BLaER1 treated with 17β-estradiol and CSF1 and Interleukin-3, amounts not matched to agents 10 nM and 100 nM (cell line): ENCODE results near the gene PLB1.

ENCODE experiments used
- H3K27ac ChIP-seq, 11 experiments: shearing (Covaris generic); formaldehyde crosslinking; 2 replicates each; pipeline ENCODE4 v1.8.1; 2022
- H3K27me3 ChIP-seq, 11 experiments: shearing (Covaris generic); formaldehyde crosslinking; 2 replicates each; pipeline ENCODE4 v1.8.1; 2022
- H3K36me3 ChIP-seq, 11 experiments: shearing (Covaris generic); formaldehyde crosslinking; 2 replicates each; pipeline ENCODE4 v1.8.1; 2022
- H3K4me1 ChIP-seq, 10 experiments: shearing (Covaris generic); formaldehyde crosslinking; 2 replicates each; pipeline ENCODE4 v1.8.1; 2022
- H3K4me2 ChIP-seq, 11 experiments: shearing (Covaris generic); formaldehyde crosslinking; 2 replicates each; pipeline ENCODE4 v1.8.1; 2022
- H3K4me3 ChIP-seq, 10 experiments: shearing (Covaris generic); formaldehyde crosslinking; 2 replicates each; pipeline ENCODE4 v1.8.1; 2022
- H3K9ac ChIP-seq, 11 experiments: shearing (Covaris generic); formaldehyde crosslinking; 2 replicates each; pipeline ENCODE4 v1.8.1; 2022
- H3K9me3 ChIP-seq, 11 experiments: shearing (Covaris generic); formaldehyde crosslinking; replicated peaks in 1 of 11; 2 replicates each; pipeline ENCODE4 v1.8.1; 2022
- H4K20me1 ChIP-seq, 11 experiments: shearing (Covaris generic); formaldehyde crosslinking; 2 replicates each; pipeline ENCODE4 v1.8.1; 2022
- Cebpa-rat ChIP-seq, 11 experiments: shearing (Covaris generic); IDR thresholded peaks; 2 replicates each; pipeline ENCODE4 v1.8.1; 2022

The PLB1 gene

GRCh38 chr2:28461056-28461455 is 34.8 kb upstream of the PLB1 start:
- Histone ChIP-seq H3K9me3 (peaks cover 13 to 34% (median 18%) of the 10 kb centered on the region in 11 experiments; a peak in 21 of 22 replicates), H3K27ac (0 out of 22 replicates have a peak overlapping the region, but pooled peaks of 1 of the 11 experiments have one; percentile 18), H3K4me2 (no peak overlapping the region), H3K9ac (no peak overlapping the region), H4K20me1 (no peaks in the 10 kb centered on the region), H3K27me3 (no peaks in the 10 kb centered on the region), H3K36me3 (0 out of 22 replicates have a peak, but pooled peaks cover 0 to 5% (median 0%) of the 10 kb centered on the region in 11 experiments), H3K4me1 (peaks cover 5 to 34% (median 26%) of the 10 kb centered on the region in 10 experiments; a peak in 18 of 20 replicates), H3K4me3 (no peak overlapping the region)
- no peak for TF ChIP-seq Cebpa-rat (IDR thresholded peaks at IDR 0.05)

GRCh38 chr2:28462122-28462521 is 33.7 kb upstream of the PLB1 start:
- Histone ChIP-seq H3K9ac (no peak overlapping the region), H3K36me3 (0 out of 22 replicates have a peak, but pooled peaks cover 0 to 5% (median 0%) of the 10 kb centered on the region in 11 experiments), H3K4me3 (no peak overlapping the region), H4K20me1 (no peaks in the 10 kb centered on the region), H3K4me1 (peaks cover 5 to 43% (median 29%) of the 10 kb centered on the region in 10 experiments; a peak in 18 of 20 replicates), H3K27me3 (no peaks in the 10 kb centered on the region), H3K9me3 (peaks cover 13 to 34% (median 18%) of the 10 kb centered on the region in 11 experiments; a peak in 21 of 22 replicates), H3K27ac (peak overlapping the region in 1 of 11 experiments; percentile 87; a peak in 1 of 22 replicates), H3K4me2 (no peak overlapping the region)
- no peak for TF ChIP-seq Cebpa-rat (IDR thresholded peaks at IDR 0.05)

GRCh38 chr2:28463211-28463816 is 32.5 kb upstream of the PLB1 start:
- TF ChIP-seq Cebpa-rat (IDR thresholded peaks at IDR 0.05): no peak
- H3K36me3 ChIP-seq: 0 out of 22 replicates have a peak, but pooled peaks cover 0 to 5% (median 0%) of the 10 kb centered on the region in 11 experiments
- H3K27me3 ChIP-seq: no peaks in the 10 kb centered on the region
- peaks cover 5 to 55% (median 29%) of the 10 kb centered on the region in 10 experiments; a peak in 18 of 20 replicates for H3K4me1 ChIP-seq
- H4K20me1 ChIP-seq: no peaks in the 10 kb centered on the region
- no peak overlapping the region; a peak in 2 of 20 replicates for H3K4me3 ChIP-seq
- peaks cover 13 to 30% (median 18%) of the 10 kb centered on the region in 11 experiments; a peak in 21 of 22 replicates for H3K9me3 ChIP-seq
- H3K4me2 ChIP-seq: peak overlapping the region in 9 of 11 experiments; percentile 36 to 92 (median 71); a peak in 17 of 22 replicates
- H3K27ac ChIP-seq: peak overlapping the region in 9 of 11 experiments; percentile 44 to 87 (median 76); a peak in 17 of 22 replicates
- peak overlapping the region in 6 of 11 experiments; percentile 6 to 66 (median 50); a peak in 7 of 22 replicates for H3K9ac ChIP-seq

- H3K4me3 ChIP-seq: no peak overlapping the region; a peak in 2 of 20 replicates
- peak overlapping the region in 6 of 11 experiments; percentile 26 to 66 (median 50); a peak in 10 of 22 replicates for H3K9ac ChIP-seq
- H3K4me2 ChIP-seq: peak overlapping the region in 9 of 11 experiments; percentile 36 to 92 (median 71); a peak in 17 of 22 replicates
- peaks cover 5 to 60% (median 33%) of the 10 kb centered on the region in 10 experiments; a peak in 18 of 20 replicates for H3K4me1 ChIP-seq
- peak in 5 of 11 experiments; percentile 25 to 79 (median 63); a peak in 7 of 22 replicates for TF ChIP-seq Cebpa-rat (IDR thresholded peaks at IDR 0.05)
- peaks cover 13 to 30% (median 18%) of the 10 kb centered on the region in 11 experiments; a peak in 21 of 22 replicates for H3K9me3 ChIP-seq
- H3K27me3 ChIP-seq: no peaks in the 10 kb centered on the region
- H4K20me1 ChIP-seq: no peaks in the 10 kb centered on the region
- peak overlapping the region in 10 of 11 experiments; percentile 29 to 87 (median 73); a peak in 18 of 22 replicates for H3K27ac ChIP-seq
- 0 out of 22 replicates have a peak, but pooled peaks cover 0 to 5% (median 0%) of the 10 kb centered on the region in 11 experiments for H3K36me3 ChIP-seq
These were observed 32.0 kb upstream of the PLB1 start for GRCh38 chr2:28463893-28464292.

- H3K4me1 ChIP-seq: peaks cover 16 to 75% (median 45%) of the 10 kb centered on the region in 10 experiments
- H4K20me1 ChIP-seq: no peaks in the 10 kb centered on the region
- peak overlapping the region in 2 of 11 experiments; percentile 66; a peak in 2 of 22 replicates for H3K9ac ChIP-seq
- H3K27ac ChIP-seq: peak overlapping the region in 8 of 11 experiments; percentile 56 to 87 (median 77); a peak in 14 of 22 replicates
- peaks cover 13 to 30% (median 18%) of the 10 kb centered on the region in 11 experiments; a peak in 21 of 22 replicates for H3K9me3 ChIP-seq
- no peak overlapping the region for H3K4me3 ChIP-seq
- H3K27me3 ChIP-seq: no peaks in the 10 kb centered on the region
- TF ChIP-seq Cebpa-rat (IDR thresholded peaks at IDR 0.05): no peak
- 0 out of 22 replicates have a peak, but pooled peaks cover 0 to 5% (median 0%) of the 10 kb centered on the region in 11 experiments for H3K36me3 ChIP-seq
- peak overlapping the region in 8 of 11 experiments; percentile 56 to 92 (median 74); a peak in 14 of 22 replicates for H3K4me2 ChIP-seq
These were observed 30.5 kb upstream of the PLB1 start for GRCh38 chr2:28465148-28465885.

- Histone ChIP-seq H3K27me3 (no peaks in the 10 kb centered on the region), H3K36me3 (no peaks in the 10 kb centered on the region), H3K9ac (peak overlapping the region in 4 of 11 experiments; percentile 1 to 22 (median 14); a peak in 2 of 22 replicates), H3K9me3 (peaks cover 0 to 23% (median 7%) of the 10 kb centered on the region in 11 experiments; a peak in 14 of 22 replicates), H4K20me1 (no peaks in the 10 kb centered on the region), H3K27ac (peak overlapping the region in 9 of 11 experiments; percentile 10 to 67 (median 50); a peak in 17 of 22 replicates), H3K4me2 (peak overlapping the region; percentile 12 to 82 (median 69); a peak in 20 of 22 replicates), H3K4me1 (peaks cover 16 to 80% (median 45%) of the 10 kb centered on the region in 10 experiments), H3K4me3 (no peak overlapping the region)
- TF ChIP-seq Cebpa-rat (IDR thresholded peaks at IDR 0.05): no peak
These were observed 26.6 kb upstream of the PLB1 start for GRCh38 chr2:28469304-28469703.

- Histone ChIP-seq H3K4me1 (peaks cover 16 to 80% (median 39%) of the 10 kb centered on the region in 10 experiments), H3K36me3 (no peaks in the 10 kb centered on the region), H3K9me3 (peaks cover 0 to 21% (median 12%) of the 10 kb centered on the region in 11 experiments; a peak in 16 of 22 replicates), H4K20me1 (no peaks in the 10 kb centered on the region), H3K9ac (peak overlapping the region in 2 of 11 experiments; percentile 6 to 12; a peak in 1 of 22 replicates), H3K4me3 (0 out of 20 replicates have a peak overlapping the region, but pooled peaks of 1 of the 10 experiments have one; percentile 0), H3K27ac (peak overlapping the region in 9 of 11 experiments; percentile 4 to 67 (median 37); a peak in 16 of 22 replicates), H3K4me2 (peak overlapping the region; percentile 51 to 90 (median 79)), H3K27me3 (no peaks in the 10 kb centered on the region)
- no peak for TF ChIP-seq Cebpa-rat (IDR thresholded peaks at IDR 0.05)
These were observed 25.8 kb upstream of the PLB1 start for GRCh38 chr2:28469947-28470535.

- Histone ChIP-seq H3K36me3 (no peaks in the 10 kb centered on the region), H3K4me3 (no peak overlapping the region), H4K20me1 (no peaks in the 10 kb centered on the region), H3K9me3 (peaks cover 0 to 25% (median 13%) of the 10 kb centered on the region in 11 experiments; a peak in 15 of 22 replicates), H3K27me3 (no peaks in the 10 kb centered on the region), H3K4me2 (peak overlapping the region; percentile 51 to 90 (median 76)), H3K27ac (peak overlapping the region in 9 of 11 experiments; percentile 4 to 57 (median 37); a peak in 14 of 22 replicates), H3K4me1 (peaks cover 16 to 76% (median 35%) of the 10 kb centered on the region in 10 experiments), H3K9ac (no peak overlapping the region; a peak in 1 of 22 replicates)
- no peak for TF ChIP-seq Cebpa-rat (IDR thresholded peaks at IDR 0.05)
These were observed 25.1 kb upstream of the PLB1 start for GRCh38 chr2:28470759-28471158.
